GM04503 (cell line): ENCODE measurements around the gene MRGPRD.
A peak's percentile ranks its signal among the peaks of the same experiment; 100 is the strongest.

Source experiments
- DNase-seq: peaks from one replicate; pipeline ENCODE4 v3.0.0-alpha.2; 2012; ENCODE audit warnings: low read depth

MRGPRD gene

GRCh38 chr11:68946416-68947090, 34.2 kb downstream of the MRGPRD start:
- DNase-seq = peak; percentile 87

- no peak for DNase-seq
These were observed 38.0 kb downstream of the MRGPRD start for GRCh38 chr11:68942751-68943271.

- no peak for DNase-seq
These were observed 38.6 kb downstream of the MRGPRD start for GRCh38 chr11:68942095-68942620.

GRCh38 chr11:68941324-68942094, 39.3 kb downstream of the MRGPRD start:
- no peak for DNase-seq

- DNase-seq = no peak
These were observed 40.0 kb downstream of the MRGPRD start for GRCh38 chr11:68940651-68941323.

GRCh38 chr11:68939583-68940555, 40.9 kb downstream of the MRGPRD start:
- no peak for DNase-seq

GRCh38 chr11:68938816-68939582, 41.8 kb downstream of the MRGPRD start:
- no peak for DNase-seq

- no peak for DNase-seq
These were observed 42.7 kb downstream of the MRGPRD start for GRCh38 chr11:68938088-68938487.

GRCh38 chr11:68936676-68937620, 43.8 kb downstream of the MRGPRD start:
- no peak for DNase-seq

GRCh38 chr11:68936358-68936636, 44.5 kb downstream of the MRGPRD start:
- no peak for DNase-seq

- DNase-seq = no peak
These were observed 45.0 kb downstream of the MRGPRD start for GRCh38 chr11:68935516-68936357.

- no peak for DNase-seq
These were observed 45.7 kb downstream of the MRGPRD start for GRCh38 chr11:68935066-68935465.

GRCh38 chr11:68934666-68935065, 46.1 kb downstream of the MRGPRD start:
- DNase-seq = no peak

GRCh38 chr11:68934321-68934645, 46.5 kb downstream of the MRGPRD start:
- DNase-seq = no peak

GRCh38 chr11:68933605-68934320, 47.0 kb downstream of the MRGPRD start:
- DNase-seq = no peak

- DNase-seq = no peak
These were observed 47.7 kb downstream of the MRGPRD start for GRCh38 chr11:68932933-68933577.

GRCh38 chr11:68932358-68932757, 48.4 kb downstream of the MRGPRD start:
- DNase-seq = no peak

GRCh38 chr11:68931911-68932310, 48.9 kb downstream of the MRGPRD start:
- DNase-seq = no peak
